ENCODE measurements around the gene EPN2.
A peak's percentile ranks its signal among the peaks of the same experiment; 100 is the strongest.

EPN2 gene

DNA sequence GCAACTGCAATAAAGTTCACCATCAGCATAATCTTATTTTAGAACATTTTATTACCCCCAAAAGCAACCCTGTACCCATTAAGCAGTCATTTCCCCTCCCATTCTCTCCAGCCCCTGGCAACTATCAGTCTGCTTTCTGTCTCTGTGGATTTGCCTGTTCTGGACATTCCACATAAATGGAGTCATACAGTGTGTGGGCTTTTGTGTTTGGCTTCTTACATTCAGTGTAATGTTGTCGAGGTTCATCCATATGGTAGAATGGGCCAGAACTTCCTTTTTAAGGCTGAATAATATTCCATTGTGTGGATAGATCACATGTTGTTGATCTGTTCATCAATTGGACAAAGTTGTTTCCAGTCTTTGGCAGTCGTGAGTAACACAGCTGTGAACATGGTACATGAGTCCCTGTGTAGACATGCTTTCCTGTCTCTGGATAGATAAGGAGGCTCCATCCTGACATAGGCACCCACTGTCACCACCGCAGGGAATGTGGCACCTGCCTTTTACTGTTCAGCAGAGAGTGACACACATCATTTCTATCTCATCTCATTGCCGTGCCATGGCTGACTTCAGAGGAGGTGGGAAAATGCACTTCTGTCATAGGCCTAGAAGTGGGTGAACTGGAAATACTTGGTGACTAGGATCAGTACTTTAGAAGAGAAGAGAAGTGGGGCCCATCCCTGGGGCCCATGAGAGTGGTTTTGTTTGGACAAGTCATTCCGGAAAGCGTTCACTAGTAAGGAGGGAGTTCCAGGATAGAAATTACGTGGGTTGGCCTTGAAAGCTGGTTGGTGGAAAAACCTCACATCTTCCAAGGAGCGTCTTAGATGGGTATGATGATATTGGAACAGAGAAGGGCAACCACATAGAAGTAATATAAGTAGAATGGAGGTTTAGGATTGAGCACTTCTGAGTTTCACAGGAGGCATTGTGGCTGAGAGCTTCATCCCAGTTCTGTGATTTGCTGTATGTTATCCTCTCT is 25.8 kb downstream of the EPN2 start:
- H3K4me3 ChIP-seq (ENCODE audit: low read length), result no peak overlapping the region
- H3K27ac ChIP-seq (ENCODE audit: low read depth, low read length), result peak overlapping the region; percentile 94
- H3K9ac ChIP-seq (ENCODE audit: low read length), result peak overlapping the region; percentile 1
- no peaks in the 10 kb centered on the region for H3K36me3 ChIP-seq (ENCODE audit: control insufficient read depth, insufficient read depth, low read length)
- H3K4me1 ChIP-seq (ENCODE audit: control insufficient read depth, insufficient read depth, low read length), result peaks cover 27% of the 10 kb centered on the region
- no peaks in the 10 kb centered on the region for H3K27me3 ChIP-seq (ENCODE audit: control insufficient read depth, insufficient read depth, low read length)

DNA sequence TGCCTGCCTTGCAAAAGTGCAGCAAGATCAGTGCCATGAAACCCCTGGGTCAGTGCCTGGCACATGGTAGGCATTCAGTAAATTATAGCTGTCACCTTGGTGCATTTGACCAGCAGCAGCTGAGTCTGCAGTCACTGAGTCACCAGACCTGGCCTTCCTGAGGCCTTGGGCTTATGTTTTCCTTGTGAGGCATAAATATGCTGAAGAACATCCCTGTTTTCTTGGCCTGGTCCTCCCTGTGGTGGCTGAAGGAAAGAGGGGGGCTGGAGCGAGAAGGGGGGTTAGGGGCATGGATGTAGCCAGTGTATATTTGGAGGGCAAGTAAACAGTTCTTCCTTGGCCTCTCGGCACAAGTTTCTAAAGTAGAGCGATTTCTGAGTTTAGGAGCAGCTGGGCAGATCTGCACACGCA is 26.5 kb downstream of the EPN2 start:
- Histone ChIP-seq H3K27me3 (ENCODE audit: control insufficient read depth, insufficient read depth, low read length) (no peaks in the 10 kb centered on the region), H3K4me1 (ENCODE audit: control insufficient read depth, insufficient read depth, low read length) (peaks cover 29% of the 10 kb centered on the region), H3K36me3 (ENCODE audit: control insufficient read depth, insufficient read depth, low read length) (no peaks in the 10 kb centered on the region), H3K27ac (ENCODE audit: low read depth, low read length) (peak overlapping the region; percentile 94), H3K4me3 (ENCODE audit: low read length) (no peak overlapping the region), H3K9ac (ENCODE audit: low read length) (peak overlapping the region; percentile 1)

DNA sequence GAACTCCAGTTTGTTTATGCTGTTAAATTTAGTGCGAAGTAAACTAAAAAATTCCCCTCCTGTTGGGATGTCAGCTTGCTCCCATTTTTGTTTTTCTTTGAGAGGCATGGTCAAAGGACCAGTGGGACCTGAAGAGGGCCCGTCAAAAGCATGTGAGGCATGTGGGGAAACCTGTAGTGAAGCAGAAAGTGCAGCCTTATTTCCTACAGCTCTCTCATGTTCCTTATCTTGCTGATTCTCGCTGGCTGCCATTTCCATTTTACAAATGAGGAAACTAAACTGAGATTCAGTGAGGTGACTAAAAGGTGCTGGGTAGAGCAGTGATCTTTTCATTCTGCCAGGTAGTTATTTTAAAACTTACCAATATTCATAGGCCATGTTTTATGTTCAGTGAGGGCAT is 27.1 kb downstream of the EPN2 start:
- Histone ChIP-seq H3K27me3 (ENCODE audit: control insufficient read depth, insufficient read depth, low read length) (no peaks in the 10 kb centered on the region), H3K4me3 (ENCODE audit: low read length) (no peak overlapping the region), H3K36me3 (ENCODE audit: control insufficient read depth, insufficient read depth, low read length) (no peaks in the 10 kb centered on the region), H3K27ac (ENCODE audit: low read depth, low read length) (peak overlapping the region; percentile 94), H3K9ac (ENCODE audit: low read length) (no peak overlapping the region), H3K4me1 (ENCODE audit: control insufficient read depth, insufficient read depth, low read length) (peaks cover 35% of the 10 kb centered on the region)

GRCh38 chr17:19264681-19265080 is 27.5 kb downstream of the EPN2 start:
- Histone ChIP-seq H3K27me3 (ENCODE audit: control insufficient read depth, insufficient read depth, low read length) (no peaks in the 10 kb centered on the region), H3K27ac (ENCODE audit: low read depth, low read length) (peak overlapping the region; percentile 94), H3K4me1 (ENCODE audit: control insufficient read depth, insufficient read depth, low read length) (peaks cover 38% of the 10 kb centered on the region), H3K9ac (ENCODE audit: low read length) (no peak overlapping the region), H3K36me3 (ENCODE audit: control insufficient read depth, insufficient read depth, low read length) (no peaks in the 10 kb centered on the region), H3K4me3 (ENCODE audit: low read length) (no peak overlapping the region)

GRCh38 chr17:19265755-19266154 is 28.6 kb downstream of the EPN2 start:
- H3K36me3 ChIP-seq (ENCODE audit: control insufficient read depth, insufficient read depth, low read length), result no peaks in the 10 kb centered on the region
- no peaks in the 10 kb centered on the region for H3K27me3 ChIP-seq (ENCODE audit: control insufficient read depth, insufficient read depth, low read length)
- H3K27ac ChIP-seq (ENCODE audit: low read depth, low read length), result no peak overlapping the region
- H3K4me1 ChIP-seq (ENCODE audit: control insufficient read depth, insufficient read depth, low read length), result peaks cover 42% of the 10 kb centered on the region
- no peak overlapping the region for H3K4me3 ChIP-seq (ENCODE audit: low read length)
- no peak overlapping the region for H3K9ac ChIP-seq (ENCODE audit: low read length)

GRCh38 chr17:19268611-19269010 is 31.4 kb downstream of the EPN2 start:
- Histone ChIP-seq H3K27ac (ENCODE audit: low read depth, low read length) (peak overlapping the region; percentile 34), H3K36me3 (ENCODE audit: control insufficient read depth, insufficient read depth, low read length) (no peaks in the 10 kb centered on the region), H3K27me3 (ENCODE audit: control insufficient read depth, insufficient read depth, low read length) (no peaks in the 10 kb centered on the region), H3K4me1 (ENCODE audit: control insufficient read depth, insufficient read depth, low read length) (peaks cover 36% of the 10 kb centered on the region), H3K9ac (ENCODE audit: low read length) (no peak overlapping the region), H3K4me3 (ENCODE audit: low read length) (no peak overlapping the region)

DNA sequence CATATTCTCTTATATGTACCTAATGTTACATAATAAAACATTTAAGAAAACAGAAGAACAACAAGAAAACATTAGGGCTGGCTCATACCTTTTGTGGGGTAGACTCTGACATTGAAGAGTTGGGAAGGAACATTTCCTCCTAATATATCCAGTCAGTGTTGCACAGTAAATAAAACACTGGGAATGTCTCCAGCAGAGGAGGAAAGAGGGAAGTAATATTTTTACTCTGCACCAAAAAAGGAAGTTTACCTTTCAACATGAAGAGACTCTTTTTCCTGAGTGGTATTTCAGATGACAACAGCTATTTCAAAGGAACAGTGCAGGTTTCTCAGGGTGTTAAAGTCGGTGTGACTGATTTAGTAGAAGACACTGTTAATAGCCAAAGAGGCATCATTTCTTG is 31.9 kb downstream of the EPN2 start:
- no peak overlapping the region for H3K9ac ChIP-seq (ENCODE audit: low read length)
- H3K27ac ChIP-seq (ENCODE audit: low read depth, low read length), result no peak overlapping the region
- peaks cover 31% of the 10 kb centered on the region for H3K4me1 ChIP-seq (ENCODE audit: control insufficient read depth, insufficient read depth, low read length)
- no peaks in the 10 kb centered on the region for H3K36me3 ChIP-seq (ENCODE audit: control insufficient read depth, insufficient read depth, low read length)
- no peaks in the 10 kb centered on the region for H3K27me3 ChIP-seq (ENCODE audit: control insufficient read depth, insufficient read depth, low read length)
- no peak overlapping the region for H3K4me3 ChIP-seq (ENCODE audit: low read length)

DNA sequence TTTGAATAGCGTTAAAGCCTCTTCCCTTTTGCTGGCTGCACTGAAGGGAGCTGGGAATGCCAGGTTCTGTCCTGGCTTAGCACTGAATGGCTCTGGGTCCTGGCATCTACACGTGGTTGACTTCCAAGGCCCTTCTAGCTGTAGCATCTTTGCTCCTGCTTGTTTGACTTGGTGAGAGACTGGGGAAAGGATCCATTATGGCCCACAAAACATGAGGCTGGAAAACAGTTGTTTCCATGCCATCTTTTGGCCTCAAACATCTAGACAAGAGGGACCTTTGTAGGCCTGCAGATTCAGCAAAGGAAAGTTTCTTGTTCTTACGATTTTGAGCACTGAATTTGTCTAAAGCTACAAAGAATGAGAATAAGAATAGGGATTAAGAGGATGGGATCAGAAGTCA is 32.5 kb downstream of the EPN2 start:
- H3K4me3 ChIP-seq (ENCODE audit: low read length), result no peak overlapping the region
- peaks cover 27% of the 10 kb centered on the region for H3K4me1 ChIP-seq (ENCODE audit: control insufficient read depth, insufficient read depth, low read length)
- H3K27ac ChIP-seq (ENCODE audit: low read depth, low read length), result no peak overlapping the region
- no peaks in the 10 kb centered on the region for H3K36me3 ChIP-seq (ENCODE audit: control insufficient read depth, insufficient read depth, low read length)
- no peaks in the 10 kb centered on the region for H3K27me3 ChIP-seq (ENCODE audit: control insufficient read depth, insufficient read depth, low read length)
- no peak overlapping the region for H3K9ac ChIP-seq (ENCODE audit: low read length)

DNA sequence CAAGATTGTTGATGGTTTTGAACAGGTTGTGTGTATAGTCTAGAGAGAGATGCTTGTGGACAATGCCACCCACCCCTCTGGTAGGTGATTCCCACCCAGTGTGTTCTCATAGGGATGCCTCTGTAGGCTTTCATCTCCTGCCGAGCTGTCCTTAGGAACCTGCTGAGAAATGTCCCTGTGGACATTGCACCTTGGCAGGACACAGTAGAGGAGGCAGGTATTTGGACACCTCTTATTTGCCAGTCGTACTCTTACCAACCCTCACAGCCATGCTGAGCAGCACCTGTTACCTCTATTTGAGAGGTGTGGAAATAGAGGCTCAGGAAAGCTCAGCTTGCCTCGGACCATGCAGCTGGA is 33.2 kb downstream of the EPN2 start:
- no peak overlapping the region for H3K27ac ChIP-seq (ENCODE audit: low read depth, low read length)
- no peaks in the 10 kb centered on the region for H3K36me3 ChIP-seq (ENCODE audit: control insufficient read depth, insufficient read depth, low read length)
- peaks cover 24% of the 10 kb centered on the region for H3K4me1 ChIP-seq (ENCODE audit: control insufficient read depth, insufficient read depth, low read length)
- H3K27me3 ChIP-seq (ENCODE audit: control insufficient read depth, insufficient read depth, low read length), result no peaks in the 10 kb centered on the region
- no peak overlapping the region for H3K4me3 ChIP-seq (ENCODE audit: low read length)
- H3K9ac ChIP-seq (ENCODE audit: low read length), result no peak overlapping the region

- H3K4me1 ChIP-seq (ENCODE audit: control insufficient read depth, insufficient read depth, low read length), result peaks cover 24% of the 10 kb centered on the region
- H3K36me3 ChIP-seq (ENCODE audit: control insufficient read depth, insufficient read depth, low read length), result no peaks in the 10 kb centered on the region
- no peaks in the 10 kb centered on the region for H3K27me3 ChIP-seq (ENCODE audit: control insufficient read depth, insufficient read depth, low read length)
- no peak overlapping the region for H3K9ac ChIP-seq (ENCODE audit: low read length)
- H3K4me3 ChIP-seq (ENCODE audit: low read length), result no peak overlapping the region
- H3K27ac ChIP-seq (ENCODE audit: low read depth, low read length), result no peak overlapping the region
These were observed 33.8 kb downstream of the EPN2 start for GRCh38 chr17:19270704-19271611.

DNA sequence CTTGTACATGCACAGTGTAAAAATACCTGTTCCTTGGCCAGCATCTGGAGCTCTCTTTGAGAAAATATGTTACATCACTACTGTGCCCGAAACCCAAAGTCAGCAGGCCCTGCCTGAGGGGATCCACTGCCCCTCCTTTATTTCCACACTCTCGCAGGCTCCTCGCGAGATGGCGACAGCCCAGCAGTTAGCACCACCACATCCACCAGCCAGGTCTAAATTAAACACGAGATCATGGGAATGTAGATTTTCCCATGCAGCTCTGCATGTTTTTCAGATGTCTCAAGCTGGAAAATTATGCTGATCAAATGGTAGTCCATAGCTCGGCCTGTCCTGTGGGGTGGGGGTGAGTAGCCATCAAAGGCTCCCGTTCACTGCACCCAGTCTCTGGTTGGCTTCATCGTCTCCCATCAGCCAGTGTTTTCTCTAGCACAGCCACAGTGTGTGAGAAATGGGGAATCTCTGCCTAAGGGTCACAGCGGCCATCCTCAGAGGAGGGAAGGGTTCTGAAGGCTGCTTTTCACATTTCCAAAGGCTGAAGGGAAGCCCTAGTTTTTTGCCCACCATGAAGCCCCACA is 34.7 kb downstream of the EPN2 start:
- no peaks in the 10 kb centered on the region for H3K27me3 ChIP-seq (ENCODE audit: control insufficient read depth, insufficient read depth, low read length)
- H3K4me3 ChIP-seq (ENCODE audit: low read length), result no peak overlapping the region
- no peak overlapping the region for H3K9ac ChIP-seq (ENCODE audit: low read length)
- no peak overlapping the region for H3K27ac ChIP-seq (ENCODE audit: low read depth, low read length)
- no peaks in the 10 kb centered on the region for H3K36me3 ChIP-seq (ENCODE audit: control insufficient read depth, insufficient read depth, low read length)
- H3K4me1 ChIP-seq (ENCODE audit: control insufficient read depth, insufficient read depth, low read length), result peaks cover 24% of the 10 kb centered on the region

DNA sequence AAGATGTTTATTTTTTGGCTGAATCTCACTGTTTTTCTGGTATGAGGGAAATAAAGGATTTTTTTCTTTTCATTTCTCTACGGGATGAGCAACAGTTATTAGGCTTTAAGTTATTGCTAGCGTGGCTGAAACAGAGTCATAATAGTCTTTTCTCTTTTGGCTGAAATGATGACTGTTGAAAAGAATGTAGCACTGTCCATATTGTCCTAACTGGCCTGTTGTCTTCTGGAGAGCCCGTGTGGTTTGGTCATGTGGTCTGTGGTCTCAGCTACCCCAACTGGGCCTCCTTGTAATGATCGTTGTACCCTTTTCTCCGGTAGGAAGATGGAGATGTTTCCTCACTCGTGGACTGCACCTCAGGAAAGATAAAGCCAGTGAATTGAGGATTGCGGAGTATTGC is 36.6 kb downstream of the EPN2 start:
- H3K27ac ChIP-seq (ENCODE audit: low read depth, low read length), result no peak overlapping the region
- no peak overlapping the region for H3K9ac ChIP-seq (ENCODE audit: low read length)
- H3K36me3 ChIP-seq (ENCODE audit: control insufficient read depth, insufficient read depth, low read length), result no peaks in the 10 kb centered on the region
- H3K4me3 ChIP-seq (ENCODE audit: low read length), result no peak overlapping the region
- no peaks in the 10 kb centered on the region for H3K27me3 ChIP-seq (ENCODE audit: control insufficient read depth, insufficient read depth, low read length)
- peaks cover 20% of the 10 kb centered on the region for H3K4me1 ChIP-seq (ENCODE audit: control insufficient read depth, insufficient read depth, low read length)

Data from rectal smooth muscle tissue (tissue), 1 donor.